ENCODE data around the gene LRRC7.

GRCh38 chr1:70142075-70142474, 574.4 kb downstream of the LRRC7 start:
- TF ChIP-seq CTCF (IDR thresholded peaks at IDR 0.05) (peak in 1 of 5 experiments; percentile 28), POLR2A (IDR thresholded peaks at IDR 0.05) (no peak)
